H9 (cell line): Measurements from ENCODE around the gene SPPL3. TPM values are rescaled to one million over a fixed set of nuclear protein-coding genes. Genes with fewer than 3 reads are reported as not detected.

Experiments
- DNase-seq: peaks from one replicate; pipeline ENCODE4 v3.0.0-alpha.2; 2017
- H2AFZ ChIP-seq: one replicate; pipeline ENCODE4 v1.6.1; 2013; ENCODE audit warnings: mild to moderate bottlenecking, low read length, control low read depth, moderate library complexity
- H2AK5ac ChIP-seq: 2 replicates; pipeline ENCODE4 v1.6.1; 2013; ENCODE audit warnings: low read length, control low read depth, mixed read lengths; ENCODE audit not compliant: insufficient read length
- H2BK120ac ChIP-seq: one replicate; pipeline ENCODE4 v1.6.1; 2013; ENCODE audit warnings: low read depth, mild to moderate bottlenecking, low read length, control low read depth, inconsistent platforms; ENCODE audit not compliant: poor library complexity, severe bottlenecking
- H2BK12ac ChIP-seq: 2 replicates; pipeline ENCODE4 v1.6.1; 2013; ENCODE audit warnings: low read length, control low read depth, mixed read lengths, low read depth; ENCODE audit not compliant: insufficient read length
- H2BK15ac ChIP-seq: 2 replicates; pipeline ENCODE4 v1.6.1; 2013; ENCODE audit warnings: low read depth, low read length, control low read depth
- H2BK20ac ChIP-seq: one replicate; pipeline ENCODE4 v1.6.1; 2013; ENCODE audit warnings: low read depth, mild to moderate bottlenecking, low read length, control low read depth, inconsistent platforms; ENCODE audit not compliant: poor library complexity, severe bottlenecking
- H2BK5ac ChIP-seq: 2 replicates; pipeline ENCODE4 v1.6.1; 2013; ENCODE audit warnings: low read length, control low read depth, mixed read lengths; ENCODE audit not compliant: insufficient read length
- H3K14ac ChIP-seq: 2 replicates; pipeline ENCODE4 v1.6.1; 2013; ENCODE audit warnings: low read length, control low read depth; ENCODE audit not compliant: insufficient read depth
- H3K18ac ChIP-seq: 2 replicates; pipeline ENCODE4 v1.6.1; 2013; ENCODE audit warnings: low read depth, mild to moderate bottlenecking, mixed read lengths, low read length, control low read depth; ENCODE audit not compliant: insufficient read length
- H3K23ac ChIP-seq: 2 replicates; pipeline ENCODE4 v1.6.1; 2013; ENCODE audit warnings: low read length, control low read depth, mixed read lengths, low read depth; ENCODE audit not compliant: insufficient read length
- H3K23me2 ChIP-seq: 2 replicates; pipeline ENCODE4 v1.6.1; 2013; ENCODE audit warnings: low read depth, mild to moderate bottlenecking, mixed read lengths, low read length, control low read depth; ENCODE audit not compliant: insufficient read length, poor library complexity, severe bottlenecking
- H3K27ac ChIP-seq: 2 replicates; pipeline ENCODE4 v1.5.1; 2013; ENCODE audit warnings: low read length, control low read depth, mixed read lengths, low read depth; ENCODE audit not compliant: insufficient read length
- H3K27me3 ChIP-seq: 2 replicates; pipeline ENCODE4 v1.6.1; 2013; ENCODE audit warnings: low read length, control low read depth, inconsistent platforms; ENCODE audit not compliant: insufficient read depth
- H3K4ac ChIP-seq: 2 replicates; pipeline ENCODE4 v1.6.1; 2013; ENCODE audit warnings: low read depth, mild to moderate bottlenecking, control low read depth, inconsistent platforms, low read length, moderate library complexity
- H3K4me1 ChIP-seq: 2 replicates; pipeline ENCODE4 v1.6.1; 2013; ENCODE audit warnings: low read length, control low read depth, inconsistent platforms; ENCODE audit not compliant: insufficient read depth
- H3K4me2 ChIP-seq: 2 replicates; pipeline ENCODE4 v1.6.1; 2013; ENCODE audit warnings: low read length, control low read depth, mixed read lengths; ENCODE audit not compliant: insufficient read length, insufficient read depth
- H3K56ac ChIP-seq: 2 replicates; pipeline ENCODE4 v1.6.1; 2013; ENCODE audit warnings: low read depth, mild to moderate bottlenecking, mixed read lengths, low read length, control low read depth; ENCODE audit not compliant: insufficient read length
- H3K79me1 ChIP-seq: 2 replicates; pipeline ENCODE4 v1.6.1; 2013; ENCODE audit warnings: low read depth, mild to moderate bottlenecking, moderate library complexity, low read length, control low read depth, inconsistent platforms; ENCODE audit not compliant: insufficient read depth, poor library complexity, severe bottlenecking
- H3K79me2 ChIP-seq: 2 replicates; pipeline ENCODE4 v1.6.1; 2013; ENCODE audit warnings: low read length, control low read depth, inconsistent platforms; ENCODE audit not compliant: insufficient read depth
- H3K9ac ChIP-seq: 2 replicates; pipeline ENCODE4 v1.6.1; 2013; ENCODE audit warnings: low read length, control low read depth, mixed read lengths; ENCODE audit not compliant: insufficient read length; ENCODE audit errors: extremely low read depth
- H3K9me3 ChIP-seq: one replicate; pipeline ENCODE4 v1.6.1; 2013; ENCODE audit warnings: low read depth, low read length, inconsistent platforms; ENCODE audit not compliant: control insufficient read depth
- H3T11ph ChIP-seq: one replicate; pipeline ENCODE4 v1.6.1; 2013; ENCODE audit warnings: mild to moderate bottlenecking, low read length, control low read depth, inconsistent platforms
- H4K20me1 ChIP-seq: one replicate; pipeline ENCODE4 v1.6.1; 2013; ENCODE audit not compliant: control insufficient read depth, insufficient read length, insufficient read depth
- H4K5ac ChIP-seq: 2 replicates; pipeline ENCODE4 v1.6.1; 2013; ENCODE audit warnings: low read depth, mild to moderate bottlenecking, mixed read lengths, low read length, control low read depth; ENCODE audit not compliant: insufficient read length
- H4K8ac ChIP-seq: replicated peaks from 2 replicates; pipeline ENCODE4 v1.6.1; 2013; ENCODE audit warnings: low read length, control low read depth, mixed read lengths, low read depth; ENCODE audit not compliant: insufficient read length
- H4K91ac ChIP-seq: 2 replicates; pipeline ENCODE4 v1.6.1; 2013; ENCODE audit warnings: low read depth, mild to moderate bottlenecking, moderate library complexity, mixed read lengths, low read length, control low read depth; ENCODE audit not compliant: insufficient read length
- H3K27ac Mint-ChIP-seq, 3 experiments: 2 replicates in 2 of 3; 3 replicates in 1 of 3; pipeline ENCODE4 v1.8.0; 2020 to 2021; ENCODE audit warnings: mixed read lengths in 3 of 3, mild to moderate bottlenecking in 1 of 3, moderate library complexity in 1 of 3
- H3K27me3 Mint-ChIP-seq: 2 replicates; pipeline ENCODE4 v1.8.0; 2021; ENCODE audit warnings: low read depth, mild to moderate bottlenecking, moderate library complexity, mixed read lengths
- H3K36me3 Mint-ChIP-seq, 3 experiments: 2 replicates in 2 of 3; 3 replicates in 1 of 3; pipeline ENCODE4 v1.8.0; 2020 to 2021; ENCODE audit warnings: low read depth in 3 of 3, mixed read lengths in 3 of 3; ENCODE audit not compliant: insufficient read depth in 1 of 3
- H3K4me1 Mint-ChIP-seq, 2 experiments: 2 replicates each; pipeline ENCODE4 v1.8.0; 2020; ENCODE audit warnings: mixed read lengths in 2 of 2
- H3K4me3 Mint-ChIP-seq, 2 experiments: 2 replicates in 1 of 2; 3 replicates in 1 of 2; pipeline ENCODE4 v1.8.0; 2020 to 2021; ENCODE audit warnings: mild to moderate bottlenecking in 2 of 2, mixed read lengths in 2 of 2, moderate library complexity in 1 of 2
- H3K9me3 Mint-ChIP-seq, 2 experiments: 2 replicates in 1 of 2; 3 replicates in 1 of 2; pipeline ENCODE4 v1.8.0; 2020; ENCODE audit warnings: mild to moderate bottlenecking in 2 of 2, mixed read lengths in 2 of 2, moderate library complexity in 1 of 2
- WGBS: extraction: QIAGEN DNeasy Blood & Tissue Kit; methylation state at CpG from one replicate; pipeline ENCODE4 v1.1.7; 2013; ENCODE audit warnings: missing lambda C conversion rate, low lambda C conversion rate, mixed read lengths; ENCODE audit not compliant: insufficient read length; ENCODE audit errors: extremely low coverage; 5-methylcytosine and 5-hydroxymethylcytosine counted together
- total RNA-seq: library from RNA; stranded (reverse); gene quantifications from 2 replicates; pipeline ENCODE4 v1.2.1, GENCODE V29; 2021
- TF ChIP-seq, protein P1 (sequence below): fragments of 200-600 bp; sonication (generic); conservative IDR thresholded peaks from 3 replicates; pipeline ENCODE4 v1.8.0; 2021; ENCODE audit warnings: antibody characterized with exemption, mild to moderate bottlenecking

Gene SPPL3
- total RNA-seq, 1 experiment from 2014 or later: 46.3 TPM

GRCh38 chr12:120783197-120783596 lies 121.0 kb downstream of the SPPL3 start:
- Histone ChIP-seq H4K91ac (no peak overlapping the region), H2BK15ac (no peak overlapping the region), H3K4me2 (no peak overlapping the region), H2BK12ac (no peak overlapping the region), H3K27ac (no peak overlapping the region), H3K9ac (no peak overlapping the region), H2BK120ac (no peak overlapping the region), H2AFZ (no peak overlapping the region), H2AK5ac (no peak overlapping the region), H3K79me1 (no peaks in the 10 kb centered on the region), H2BK20ac (no peak overlapping the region), H2BK5ac (no peak overlapping the region), H4K8ac (no peak overlapping the region), H3K18ac (no peak overlapping the region), H3K56ac (no peak overlapping the region), H3K79me2 (no peaks in the 10 kb centered on the region), H3K9me3 (no peaks in the 10 kb centered on the region), H3K23ac (no peak overlapping the region), H3K14ac (no peak overlapping the region), H3K4ac (no peak overlapping the region), H3T11ph (no peak overlapping the region), H4K5ac (no peak overlapping the region), H4K20me1 (no peaks in the 10 kb centered on the region), H3K4me1 (no peaks in the 10 kb centered on the region), H3K23me2 (no peaks in the 10 kb centered on the region), H3K27me3 (no peaks in the 10 kb centered on the region)
- TF ChIP-seq, protein P1, sequence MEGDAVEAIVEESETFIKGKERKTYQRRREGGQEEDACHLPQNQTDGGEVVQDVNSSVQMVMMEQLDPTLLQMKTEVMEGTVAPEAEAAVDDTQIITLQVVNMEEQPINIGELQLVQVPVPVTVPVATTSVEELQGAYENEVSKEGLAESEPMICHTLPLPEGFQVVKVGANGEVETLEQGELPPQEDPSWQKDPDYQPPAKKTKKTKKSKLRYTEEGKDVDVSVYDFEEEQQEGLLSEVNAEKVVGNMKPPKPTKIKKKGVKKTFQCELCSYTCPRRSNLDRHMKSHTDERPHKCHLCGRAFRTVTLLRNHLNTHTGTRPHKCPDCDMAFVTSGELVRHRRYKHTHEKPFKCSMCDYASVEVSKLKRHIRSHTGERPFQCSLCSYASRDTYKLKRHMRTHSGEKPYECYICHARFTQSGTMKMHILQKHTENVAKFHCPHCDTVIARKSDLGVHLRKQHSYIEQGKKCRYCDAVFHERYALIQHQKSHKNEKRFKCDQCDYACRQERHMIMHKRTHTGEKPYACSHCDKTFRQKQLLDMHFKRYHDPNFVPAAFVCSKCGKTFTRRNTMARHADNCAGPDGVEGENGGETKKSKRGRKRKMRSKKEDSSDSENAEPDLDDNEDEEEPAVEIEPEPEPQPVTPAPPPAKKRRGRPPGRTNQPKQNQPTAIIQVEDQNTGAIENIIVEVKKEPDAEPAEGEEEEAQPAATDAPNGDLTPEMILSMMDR: no peak
- no CpG with 5 or more reads among the region's 6 CpGs for WGBS
- Mint-ChIP-seq H3K4me1 (no peaks in the 10 kb centered on the region), H3K4me3 (no peak overlapping the region), H3K27ac (no peak overlapping the region), H3K36me3 (peaks cover 8 to 20% (median 12%) of the 10 kb centered on the region in 3 experiments; a peak in 6 of 7 replicates), H3K27me3 (no peaks in the 10 kb centered on the region), H3K9me3 (no peaks in the 10 kb centered on the region)
- no peak for DNase-seq
